Central memory CD4-positive, alpha-beta T cell (primary cell): Measurements from ENCODE around the gene SCUBE3.

Experiments
- DNase-seq: peaks from one replicate; pipeline ENCODE4 v3.0.0; 2022

The SCUBE3 gene

GRCh38 chr6:35214869-35215664, 1.3 kb downstream of the SCUBE3 start:
- DNase-seq = no peak

- DNase-seq = no peak
These were observed 2.1 kb downstream of the SCUBE3 start for GRCh38 chr6:35215665-35216411.

- DNase-seq = no peak
These were observed 2.6 kb downstream of the SCUBE3 start for GRCh38 chr6:35216412-35216732.

GRCh38 chr6:35216851-35217811, 3.4 kb downstream of the SCUBE3 start:
- DNase-seq = no peak

GRCh38 chr6:35218021-35218420, 4.3 kb downstream of the SCUBE3 start:
- no peak for DNase-seq

- DNase-seq = no peak
These were observed 4.7 kb downstream of the SCUBE3 start for GRCh38 chr6:35218456-35218855.

DNA sequence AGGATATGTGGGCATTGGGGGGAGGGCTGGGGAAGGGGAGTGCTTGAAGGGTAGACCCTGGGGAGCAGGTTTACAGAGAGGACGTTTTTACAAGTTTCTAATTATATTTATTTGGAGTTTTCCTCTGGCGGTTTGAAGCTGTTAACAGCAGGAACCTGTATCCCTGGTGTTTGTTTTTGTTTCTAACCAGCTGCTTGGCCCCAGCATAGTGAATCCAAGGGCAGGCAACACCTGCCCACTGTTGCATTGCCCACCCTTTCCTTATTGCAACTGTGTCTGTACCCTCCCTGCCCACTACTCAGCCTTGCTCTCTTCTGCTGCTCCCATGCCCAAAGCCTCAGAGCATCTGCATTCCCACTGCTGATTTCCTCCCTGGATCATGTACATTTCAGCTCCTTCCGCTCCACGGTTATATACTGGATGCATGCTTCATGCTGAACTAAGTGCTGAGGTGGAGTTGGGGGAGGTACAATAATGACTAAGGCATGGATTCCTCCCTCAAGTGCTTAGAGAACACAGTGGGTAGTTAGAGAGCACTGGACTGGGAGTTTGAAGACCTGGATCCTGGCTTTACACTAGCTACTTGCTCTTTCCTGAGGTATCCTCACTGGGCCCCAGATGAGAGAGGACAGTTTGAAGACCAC, 6.0 kb downstream of the SCUBE3 start:
- no peak for DNase-seq

- DNase-seq = no peak
These were observed 7.0 kb downstream of the SCUBE3 start for GRCh38 chr6:35220711-35221110.

- DNase-seq = no peak
These were observed 9.6 kb downstream of the SCUBE3 start for GRCh38 chr6:35223396-35223795.

- DNase-seq = no peak
These were observed 11.0 kb downstream of the SCUBE3 start for GRCh38 chr6:35224720-35225119.

DNA sequence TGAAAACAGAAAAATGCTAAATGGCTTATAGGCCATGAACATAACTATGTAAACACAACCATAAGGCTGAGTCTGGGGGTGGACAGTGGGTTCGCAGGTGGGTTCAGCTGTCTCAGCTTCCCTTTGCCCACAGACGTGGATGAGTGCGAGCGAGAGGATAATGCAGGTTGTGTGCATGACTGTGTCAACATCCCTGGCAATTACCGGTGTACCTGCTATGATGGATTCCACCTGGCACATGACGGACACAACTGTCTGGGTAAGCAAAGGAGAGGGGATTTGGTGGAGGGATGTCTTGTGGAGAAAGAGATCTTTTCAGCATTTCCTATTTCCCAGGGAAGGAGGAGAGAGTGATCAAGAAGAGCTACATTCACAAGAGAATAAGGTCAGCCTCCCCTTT, 14.7 kb downstream of the SCUBE3 start:
- no peak for DNase-seq

GRCh38 chr6:35229304-35229703, 15.5 kb downstream of the SCUBE3 start:
- DNase-seq = no peak

DNA sequence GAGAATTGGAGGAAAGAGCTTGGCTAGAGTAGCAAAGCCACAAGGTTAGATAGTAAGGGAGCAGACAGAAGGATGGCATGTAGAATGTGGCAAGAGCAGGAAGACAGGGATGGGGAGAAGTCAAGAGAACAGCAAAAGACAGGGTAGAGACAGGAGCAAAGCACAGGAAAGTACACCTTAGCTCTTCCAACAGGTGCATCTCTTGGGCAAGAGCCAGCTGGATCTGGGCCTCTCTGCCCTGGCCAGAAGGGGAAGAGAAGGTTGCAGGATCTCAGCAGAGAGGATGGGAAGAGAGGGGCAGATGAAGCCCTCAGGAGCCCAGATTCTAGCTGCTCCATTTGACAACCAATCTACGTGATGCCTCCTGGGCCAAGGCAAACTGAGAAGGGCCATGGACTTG, 16.7 kb downstream of the SCUBE3 start:
- no peak for DNase-seq

GRCh38 chr6:35230950-35231349, 17.2 kb downstream of the SCUBE3 start:
- no peak for DNase-seq

DNA sequence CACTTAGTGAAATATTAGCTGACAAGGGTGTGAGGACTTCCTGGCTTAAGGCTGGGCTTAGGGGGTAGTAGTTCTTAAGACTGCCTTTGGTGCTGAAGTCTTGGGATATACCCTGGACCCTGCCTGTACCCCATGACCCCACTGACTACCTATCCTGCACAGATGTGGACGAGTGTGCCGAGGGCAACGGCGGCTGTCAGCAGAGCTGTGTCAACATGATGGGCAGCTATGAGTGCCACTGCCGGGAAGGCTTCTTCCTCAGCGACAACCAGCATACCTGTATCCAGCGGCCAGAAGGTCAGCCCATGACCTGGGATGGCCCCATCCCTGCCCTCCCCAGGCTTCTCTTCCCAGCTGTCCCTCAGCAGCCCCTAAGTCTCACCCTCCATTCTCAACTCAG, 17.8 kb downstream of the SCUBE3 start:
- no peak for DNase-seq

DNA sequence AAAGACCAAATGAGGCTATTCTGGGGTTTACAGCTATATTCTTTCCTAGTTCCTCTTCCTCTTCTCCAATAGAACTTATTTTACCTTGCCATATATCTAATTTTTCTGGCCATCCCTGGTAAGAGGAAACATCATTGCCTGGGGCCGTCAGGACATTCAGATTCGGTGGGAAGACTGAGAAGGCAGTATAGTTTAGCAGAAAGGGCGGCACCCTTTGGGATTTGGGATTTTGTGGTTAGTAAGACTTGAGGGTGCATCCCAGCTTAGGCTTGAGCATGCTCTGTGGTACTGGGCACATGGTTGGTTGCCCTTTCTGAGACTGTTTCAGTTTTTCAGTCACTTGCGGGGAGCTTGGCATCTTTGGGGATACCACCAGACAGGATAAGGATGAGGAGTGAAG, 21.1 kb downstream of the SCUBE3 start:
- DNase-seq = no peak

DNA sequence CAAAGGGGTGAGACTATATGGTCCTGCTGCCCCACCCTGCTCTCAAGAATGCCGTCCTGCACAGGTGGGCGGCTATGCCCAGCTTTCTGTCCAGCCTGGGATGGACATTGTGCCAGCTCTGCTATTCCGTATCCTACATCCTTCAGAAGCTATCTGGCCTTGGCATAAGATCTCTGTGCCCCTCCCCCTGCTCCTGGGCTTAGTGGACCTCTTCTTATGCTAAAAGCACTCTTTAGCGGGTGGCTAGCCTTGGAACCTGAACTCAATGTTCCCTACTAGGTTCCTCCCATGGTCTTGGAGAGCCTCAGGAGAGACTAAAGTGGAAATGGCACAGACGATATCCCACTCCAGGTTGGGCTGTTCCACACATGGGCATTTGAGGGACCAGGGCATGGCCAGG, 22.5 kb downstream of the SCUBE3 start:
- DNase-seq = no peak

DNA sequence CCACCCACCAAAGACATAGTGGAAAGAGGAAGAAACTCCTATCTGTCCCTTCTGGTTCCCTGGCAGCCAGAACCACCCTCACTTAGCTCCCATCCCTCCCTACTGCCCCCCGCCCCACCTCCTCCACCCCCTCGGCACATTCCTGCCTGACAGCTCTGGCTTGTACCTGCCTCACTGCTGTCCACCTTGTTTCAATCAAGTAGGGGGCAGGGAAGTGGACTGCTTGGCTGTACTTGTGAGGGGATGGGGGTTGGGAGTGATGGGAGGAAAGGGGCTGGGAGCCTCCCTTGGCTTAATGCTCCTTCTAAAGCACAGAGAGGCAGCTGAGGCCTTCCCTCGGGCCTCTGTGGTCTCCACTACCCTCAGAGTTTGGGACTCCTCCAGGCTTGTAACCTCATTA, 23.7 kb downstream of the SCUBE3 start:
- DNase-seq = no peak

DNA sequence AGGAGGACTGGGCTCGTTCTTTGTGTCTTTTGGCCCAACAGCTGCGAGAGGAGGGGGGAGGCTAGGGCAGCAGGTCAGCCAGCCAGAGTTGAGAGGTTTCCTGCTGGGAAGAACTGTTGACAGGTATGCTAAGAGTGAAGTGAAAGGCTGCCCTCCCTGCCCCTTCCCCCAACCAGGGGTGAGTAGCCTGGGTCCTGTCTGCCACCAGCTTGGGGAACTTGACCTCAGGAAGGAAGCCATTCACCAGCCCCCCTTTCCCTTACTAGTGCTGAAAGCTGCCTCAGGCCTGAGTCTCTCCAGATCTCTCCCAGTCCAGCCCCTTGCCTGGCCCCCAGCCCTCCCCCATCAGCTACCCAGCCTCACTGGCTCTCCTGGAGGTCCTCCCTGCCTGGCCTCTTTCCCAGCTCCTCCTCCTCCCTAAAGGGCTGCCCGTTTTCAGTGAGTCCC, 25.1 kb downstream of the SCUBE3 start:
- no peak for DNase-seq

DNA sequence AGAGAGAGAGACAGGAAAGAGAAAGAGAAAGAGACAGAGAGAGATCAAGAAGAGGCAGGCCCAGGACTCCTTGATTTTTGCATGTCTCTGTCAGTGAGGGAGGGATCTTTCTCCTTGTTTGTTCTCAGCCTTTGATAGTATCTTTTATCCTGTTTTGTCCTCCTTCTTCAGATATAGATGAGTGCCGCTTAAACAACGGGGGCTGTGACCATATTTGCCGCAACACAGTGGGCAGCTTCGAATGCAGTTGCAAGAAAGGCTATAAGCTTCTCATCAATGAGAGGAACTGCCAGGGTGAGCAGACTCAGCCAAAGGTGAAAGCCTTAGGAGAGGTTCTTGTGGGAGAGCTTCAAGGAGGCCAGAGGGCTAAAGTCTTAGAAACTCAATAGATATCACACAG, 25.8 kb downstream of the SCUBE3 start:
- no peak for DNase-seq

- peak; percentile 47 for DNase-seq
These were observed 27.4 kb downstream of the SCUBE3 start for GRCh38 chr6:35240838-35241801.

GRCh38 chr6:35242486-35242885, 28.7 kb downstream of the SCUBE3 start:
- DNase-seq = no peak
